ENCODE measurements around the gene ARHGEF28.

The ARHGEF28 gene

DNA sequence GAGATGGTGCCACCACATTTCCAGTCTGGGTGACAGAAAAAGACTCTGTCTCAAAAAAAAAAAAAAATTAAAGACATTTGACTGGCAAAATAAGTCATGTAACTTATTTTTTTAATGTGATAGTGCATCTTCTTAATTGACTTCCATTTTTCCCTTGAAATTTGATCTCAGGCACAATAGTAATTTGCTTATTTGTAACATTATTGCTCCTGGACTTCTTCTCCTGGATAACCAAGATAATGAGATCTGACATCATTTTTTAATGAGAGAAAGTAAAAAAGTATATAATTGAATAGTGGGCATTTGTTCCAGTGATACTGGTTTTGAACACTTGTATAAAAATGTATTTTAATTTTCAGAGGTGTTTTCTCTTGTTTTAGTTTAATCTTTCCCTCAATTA lies 3.5 kb downstream of the ARHGEF28 start:
- TF ChIP-seq, protein P1, sequence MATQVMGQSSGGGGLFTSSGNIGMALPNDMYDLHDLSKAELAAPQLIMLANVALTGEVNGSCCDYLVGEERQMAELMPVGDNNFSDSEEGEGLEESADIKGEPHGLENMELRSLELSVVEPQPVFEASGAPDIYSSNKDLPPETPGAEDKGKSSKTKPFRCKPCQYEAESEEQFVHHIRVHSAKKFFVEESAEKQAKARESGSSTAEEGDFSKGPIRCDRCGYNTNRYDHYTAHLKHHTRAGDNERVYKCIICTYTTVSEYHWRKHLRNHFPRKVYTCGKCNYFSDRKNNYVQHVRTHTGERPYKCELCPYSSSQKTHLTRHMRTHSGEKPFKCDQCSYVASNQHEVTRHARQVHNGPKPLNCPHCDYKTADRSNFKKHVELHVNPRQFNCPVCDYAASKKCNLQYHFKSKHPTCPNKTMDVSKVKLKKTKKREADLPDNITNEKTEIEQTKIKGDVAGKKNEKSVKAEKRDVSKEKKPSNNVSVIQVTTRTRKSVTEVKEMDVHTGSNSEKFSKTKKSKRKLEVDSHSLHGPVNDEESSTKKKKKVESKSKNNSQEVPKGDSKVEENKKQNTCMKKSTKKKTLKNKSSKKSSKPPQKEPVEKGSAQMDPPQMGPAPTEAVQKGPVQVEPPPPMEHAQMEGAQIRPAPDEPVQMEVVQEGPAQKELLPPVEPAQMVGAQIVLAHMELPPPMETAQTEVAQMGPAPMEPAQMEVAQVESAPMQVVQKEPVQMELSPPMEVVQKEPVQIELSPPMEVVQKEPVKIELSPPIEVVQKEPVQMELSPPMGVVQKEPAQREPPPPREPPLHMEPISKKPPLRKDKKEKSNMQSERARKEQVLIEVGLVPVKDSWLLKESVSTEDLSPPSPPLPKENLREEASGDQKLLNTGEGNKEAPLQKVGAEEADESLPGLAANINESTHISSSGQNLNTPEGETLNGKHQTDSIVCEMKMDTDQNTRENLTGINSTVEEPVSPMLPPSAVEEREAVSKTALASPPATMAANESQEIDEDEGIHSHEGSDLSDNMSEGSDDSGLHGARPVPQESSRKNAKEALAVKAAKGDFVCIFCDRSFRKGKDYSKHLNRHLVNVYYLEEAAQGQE (IDR thresholded peaks at IDR 0.05; ENCODE audit: insufficient read depth in 1 of 2, low read depth in 2 of 2, low read length in 2 of 2) = no peak
- TF ChIP-seq TAF1 (IDR thresholded peaks at IDR 0.05; ENCODE audit: borderline replicate concordance, insufficient read depth, low read length) = no peak

DNA sequence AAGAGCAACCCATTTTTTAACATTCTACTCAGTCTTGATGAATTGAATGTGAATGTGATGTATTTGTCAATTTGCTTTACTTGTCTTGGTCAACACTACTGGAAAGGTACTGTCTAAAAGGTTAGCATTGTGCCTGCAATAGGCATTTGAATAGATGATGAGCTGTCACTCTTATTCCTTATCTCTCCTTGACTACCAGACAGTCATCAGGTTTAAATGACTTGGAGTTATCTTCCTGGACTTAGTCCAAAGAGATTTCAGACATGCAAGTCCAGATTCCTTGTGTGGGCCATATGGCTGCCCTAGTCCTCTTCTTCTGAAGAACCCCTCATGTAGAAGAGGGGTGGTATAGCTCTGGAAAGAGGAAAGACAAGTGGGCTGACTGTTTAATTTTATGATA lies 4.8 kb downstream of the ARHGEF28 start:
- no peak for TF ChIP-seq TAF1 (IDR thresholded peaks at IDR 0.05; ENCODE audit: borderline replicate concordance, insufficient read depth, low read length)
- TF ChIP-seq POLR2AphosphoS5 (IDR thresholded peaks at IDR 0.05; ENCODE audit: low read depth, low read length) = no peak
- no peak for TF ChIP-seq FOXP2 (optimal IDR thresholded peaks at IDR 0.05; ENCODE audit: borderline replicate concordance, extremely low read depth, extremely low read length, insufficient read depth)
- TF ChIP-seq SIN3A (IDR thresholded peaks at IDR 0.05; ENCODE audit: borderline replicate concordance, insufficient read depth, low read length) = no peak
- TF ChIP-seq, protein P1 (IDR thresholded peaks at IDR 0.05; ENCODE audit: insufficient read depth in 1 of 2, low read depth in 2 of 2, low read length in 2 of 2) = no peak

DNA sequence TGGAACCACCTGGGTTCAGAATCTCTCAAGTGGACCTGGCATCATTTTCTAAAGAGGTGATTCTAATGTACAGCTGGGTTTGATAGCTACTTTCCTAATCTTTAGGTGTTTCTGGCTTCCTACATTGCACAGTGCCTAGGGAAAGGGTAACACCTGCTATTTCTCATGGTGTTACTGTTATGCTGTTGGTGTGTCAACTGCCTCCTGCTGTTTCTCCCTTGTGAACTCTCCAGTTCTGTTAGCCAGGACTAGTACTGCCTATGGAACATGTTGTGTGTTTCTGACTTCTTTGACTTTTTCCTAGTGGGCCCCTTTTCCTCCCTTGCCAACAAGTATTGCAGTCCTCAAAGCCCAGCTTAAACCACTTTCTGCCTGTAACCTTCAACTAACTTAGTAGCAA lies 5.5 kb downstream of the ARHGEF28 start:
- TF ChIP-seq SIN3A (IDR thresholded peaks at IDR 0.05; ENCODE audit: borderline replicate concordance, insufficient read depth, low read length) (no peak), POLR2AphosphoS5 (IDR thresholded peaks at IDR 0.05; ENCODE audit: low read depth, low read length) (no peak), FOXP2 (optimal IDR thresholded peaks at IDR 0.05; ENCODE audit: borderline replicate concordance, extremely low read depth, extremely low read length, insufficient read depth) (no peak), TAF1 (IDR thresholded peaks at IDR 0.05; ENCODE audit: borderline replicate concordance, insufficient read depth, low read length) (no peak)
- TF ChIP-seq, protein P1 (IDR thresholded peaks at IDR 0.05; ENCODE audit: insufficient read depth in 1 of 2, low read depth in 2 of 2, low read length in 2 of 2) = no peak

DNA sequence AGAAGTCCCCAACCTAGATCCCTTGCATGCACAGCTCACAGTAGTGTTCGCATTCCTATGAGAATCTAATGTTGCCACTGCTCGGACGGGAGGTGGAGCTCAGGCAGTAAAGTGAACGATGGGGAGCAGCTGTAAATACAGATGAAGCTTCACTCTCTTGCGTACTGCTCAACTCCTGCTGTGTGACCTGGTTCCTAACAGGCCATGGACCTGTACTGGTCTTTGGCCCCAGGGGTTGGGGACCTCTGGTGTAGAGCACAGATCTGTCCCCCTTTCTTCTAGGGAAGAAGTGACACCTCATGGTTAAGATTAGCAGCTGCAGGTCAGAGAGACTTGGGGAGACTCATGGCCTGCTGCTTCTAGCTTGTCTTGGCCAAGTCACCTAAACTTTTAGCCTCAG lies 7.1 kb downstream of the ARHGEF28 start:
- TF ChIP-seq TAF1 (IDR thresholded peaks at IDR 0.05; ENCODE audit: borderline replicate concordance, insufficient read depth, low read length) = no peak
- TF ChIP-seq SIN3A (IDR thresholded peaks at IDR 0.05; ENCODE audit: borderline replicate concordance, insufficient read depth, low read length) = no peak
- TF ChIP-seq POLR2AphosphoS5 (IDR thresholded peaks at IDR 0.05; ENCODE audit: low read depth, low read length) = no peak
- TF ChIP-seq, protein P1 (IDR thresholded peaks at IDR 0.05; ENCODE audit: insufficient read depth in 1 of 2, low read depth in 2 of 2, low read length in 2 of 2) = no peak
- no peak for TF ChIP-seq FOXP2 (optimal IDR thresholded peaks at IDR 0.05; ENCODE audit: borderline replicate concordance, extremely low read depth, extremely low read length, insufficient read depth)

DNA sequence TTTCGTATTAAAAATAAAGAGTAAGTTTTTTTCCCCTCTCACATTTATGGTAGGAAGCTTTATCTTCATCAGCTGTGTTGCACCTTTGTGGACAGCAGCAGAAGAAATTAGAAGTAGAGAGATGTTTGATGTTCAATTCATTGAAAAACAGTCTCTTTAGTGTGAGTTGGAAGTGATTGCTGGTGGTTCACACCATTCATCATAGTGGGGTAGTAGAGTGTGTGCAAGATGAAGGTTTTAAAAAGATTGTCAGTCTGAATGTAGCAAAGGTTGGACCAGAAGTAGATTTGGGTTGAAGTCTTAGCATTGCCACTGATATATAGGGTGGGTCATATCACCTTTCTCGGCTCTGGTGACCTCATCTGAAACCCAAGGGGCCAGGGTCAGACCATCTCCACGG lies 10.4 kb downstream of the ARHGEF28 start:
- no peak for TF ChIP-seq SIN3A (IDR thresholded peaks at IDR 0.05; ENCODE audit: borderline replicate concordance, insufficient read depth, low read length)
- TF ChIP-seq, protein P1 (IDR thresholded peaks at IDR 0.05; ENCODE audit: insufficient read depth in 1 of 2, low read depth in 2 of 2, low read length in 2 of 2) = no peak
- TF ChIP-seq POLR2AphosphoS5 (IDR thresholded peaks at IDR 0.05; ENCODE audit: low read depth, low read length) = no peak
- TF ChIP-seq TAF1 (IDR thresholded peaks at IDR 0.05; ENCODE audit: borderline replicate concordance, insufficient read depth, low read length) = no peak
- no peak for TF ChIP-seq FOXP2 (optimal IDR thresholded peaks at IDR 0.05; ENCODE audit: borderline replicate concordance, extremely low read depth, extremely low read length, insufficient read depth)
